ENCODE measurements around the gene UBE2D2. TPM values are rescaled to one million over a fixed set of nuclear protein-coding genes. Genes with fewer than 3 reads are reported as not detected.

The UBE2D2 gene
- total RNA-seq, 1 donor from 2014 or later: 58.7 TPM

GRCh38 chr5:139676406-139676805 is 115.3 kb downstream of the UBE2D2 start:
- DNase-seq (ENCODE audit: low read depth in 2 of 2): no peak

GRCh38 chr5:139676951-139677735 is 116.0 kb downstream of the UBE2D2 start:
- DNase-seq (ENCODE audit: low read depth in 2 of 2): no peak

Other genes with a start within 250 kb of the UBE2D2 start
- 66.0 and 87.1 TPM in 2 replicates for gene PAIP2, start 219.5 kb upstream of the UBE2D2 start, total RNA-seq
- not detected in 2 replicates for gene SLC23A1, start 178.0 kb upstream of the UBE2D2 start, total RNA-seq
- under 0.01 and 0.22 TPM in 2 replicates for gene MZB1, start 171.4 kb upstream of the UBE2D2 start, total RNA-seq
- 2.8 and 7.3 TPM in 2 replicates for gene PROB1, start 166.2 kb upstream of the UBE2D2 start, total RNA-seq
- gene SPATA24, start 157.2 kb upstream of the UBE2D2 start, total RNA-seq: 8.1 and 10.3 TPM in 2 replicates
- 6.3 and 6.5 TPM in 2 replicates for gene DNAJC18, start 121.8 kb upstream of the UBE2D2 start, total RNA-seq
- gene ECSCR, start 98.6 kb upstream of the UBE2D2 start, total RNA-seq: 392 and 472 TPM in 2 replicates
- gene SMIM33, start 90.3 kb upstream of the UBE2D2 start, total RNA-seq: under 0.01 TPM in 1 of 2 replicates, not detected in the other
- gene STING1, start 78.6 kb upstream of the UBE2D2 start, total RNA-seq: 18.7 and 51.9 TPM in 2 replicates
- gene CXXC5, start 87.0 kb downstream of the UBE2D2 start, total RNA-seq: 20.7 and 39.1 TPM in 2 replicates
- under 0.01 TPM in 1 of 2 replicates, not detected in the other for gene PSD2, start 234.5 kb downstream of the UBE2D2 start, total RNA-seq